ENCODE measurements around the gene ADRA2A. TPM values are rescaled to one million over a fixed set of nuclear protein-coding genes. Genes with fewer than 3 reads are reported as not detected.

ADRA2A gene
- total and polyA plus RNA-seq, 10 of the 15 experiments (the other 5 are each of a cell fraction or from before 2014, with no cell fraction given), result 0.08 TPM; not detected in 9

DNA sequence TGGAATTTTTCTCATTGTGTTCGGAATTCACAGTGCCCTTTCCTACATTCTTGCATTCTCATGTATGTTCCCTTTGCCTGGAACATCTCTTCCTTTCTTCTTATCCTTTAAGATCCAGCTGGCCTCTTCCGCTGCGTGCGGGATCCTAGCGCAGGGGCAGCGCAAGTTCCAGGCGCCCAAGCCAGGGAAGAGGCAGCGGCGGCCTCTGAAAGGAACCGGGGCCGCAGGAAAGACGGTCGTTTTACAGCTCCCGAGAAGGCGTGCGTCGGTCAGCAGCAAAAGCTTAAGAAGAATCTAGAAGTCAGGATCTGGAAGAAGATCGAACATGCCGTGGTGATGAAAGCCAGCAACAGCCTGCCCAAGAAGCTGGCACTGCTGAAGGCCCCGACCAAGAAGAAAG lies 28.0 kb downstream of the ADRA2A start (continued):
- no peak for TF ChIP-seq CHD1 (IDR thresholded peaks at IDR 0.05; ENCODE audit: low read depth, low read length)
- no peak for TF ChIP-seq KLF5 (IDR thresholded peaks at IDR 0.05; ENCODE audit: partially characterized antibody)
- no peak for TF ChIP-seq HDGF (IDR thresholded peaks at IDR 0.05)
- TF ChIP-seq SMAD5 (IDR thresholded peaks at IDR 0.05; ENCODE audit: low read depth), result no peak
- no peak for TF ChIP-seq HDAC6 (IDR thresholded peaks at IDR 0.05; ENCODE audit: unreplicated experiment)

DNA sequence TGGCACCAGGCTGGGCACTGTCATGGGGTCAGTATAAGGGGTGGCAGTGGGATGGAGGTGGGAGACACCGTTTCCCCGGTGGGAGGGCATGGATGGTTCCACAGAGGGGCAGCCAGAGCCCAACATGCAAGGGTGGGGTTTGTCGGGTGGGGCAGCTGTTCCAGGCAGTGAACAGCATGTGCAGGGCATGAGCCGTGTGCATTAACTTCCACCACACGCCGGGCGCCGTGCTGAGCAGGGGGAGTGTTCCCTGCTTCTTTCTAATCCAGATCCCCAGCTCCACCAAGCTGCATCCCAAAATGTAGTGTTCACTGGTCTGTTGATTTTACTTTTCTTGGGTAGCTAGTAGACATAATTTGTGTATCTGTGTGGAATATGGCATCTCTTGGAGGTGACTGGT lies 29.3 kb downstream of the ADRA2A start:
- no peaks in the 10 kb centered on the region for H3K79me2 ChIP-seq (ENCODE audit: control insufficient read depth, insufficient read depth, low read length)
- H3K9me3 ChIP-seq (replicated peaks; ENCODE audit: control insufficient read depth, insufficient read depth, low read length), result no peaks in the 10 kb centered on the region
- no peak overlapping the region for H3K4me3 ChIP-seq
- BruUV-seq (replicated peaks), result no TSS peak
- ChIA-PET POLR2A (no interaction called here), RAD21 (ENCODE audit: unreplicated experiment) (no interaction called here), SMC1A (ENCODE audit: uncharacterized antibody, unreplicated experiment) (no interaction called here), CTCF (no interaction called here)
- no peak for TF ChIP-seq NR2C2 (IDR thresholded peaks at IDR 0.05; ENCODE audit: borderline replicate concordance, control insufficient read depth, insufficient read length, low read depth)
- H4K20me1 ChIP-seq (ENCODE audit: control insufficient read depth, insufficient read depth), result no peaks in the 10 kb centered on the region
- peaks cover 0 to 1% of the 10 kb centered on the region in 2 experiments; a peak in 1 of 4 replicates for H3K27me3 ChIP-seq (replicated peaks in 1 of 2; ENCODE audit: control insufficient read depth in 2 of 2, insufficient read depth in 2 of 2, low read length in 1 of 2)
- in situ Hi-C loops (cut with MboI), result no loop called here
- no peaks in the 10 kb centered on the region for H3K4me1 ChIP-seq (ENCODE audit: control insufficient read depth, insufficient read depth, low read length)
- WGBS (ENCODE audit: insufficient coverage, insufficient replicate concordance, low lambda C conversion rate, missing lambda C conversion rate), result 54% methylated on average over 8 of the region's 8 CpGs
- no peak overlapping the region for H3K27ac ChIP-seq (ENCODE audit: control insufficient read depth, insufficient read depth)
- no peak overlapping the region for H3K4me2 ChIP-seq (ENCODE audit: control insufficient read depth, insufficient read depth)
- no peak for FAIRE-seq
- intact Hi-C loops (cut with micrococcal nuclease; ENCODE audit: unreplicated experiment), result no loop called here
- no peak overlapping the region for H3K9ac ChIP-seq (ENCODE audit: control insufficient read depth, insufficient read depth, low read length)
- ATAC-seq, result no peak
- no peaks in the 10 kb centered on the region for H3K36me3 ChIP-seq (ENCODE audit: control insufficient read depth in 2 of 2, insufficient read depth in 2 of 2, low read length in 1 of 2)
- no peak for DNase-seq (ENCODE audit: low read depth, low spot score)
- H2AFZ ChIP-seq (ENCODE audit: control insufficient read depth, low read depth, low read length), result no peak overlapping the region

DNA sequence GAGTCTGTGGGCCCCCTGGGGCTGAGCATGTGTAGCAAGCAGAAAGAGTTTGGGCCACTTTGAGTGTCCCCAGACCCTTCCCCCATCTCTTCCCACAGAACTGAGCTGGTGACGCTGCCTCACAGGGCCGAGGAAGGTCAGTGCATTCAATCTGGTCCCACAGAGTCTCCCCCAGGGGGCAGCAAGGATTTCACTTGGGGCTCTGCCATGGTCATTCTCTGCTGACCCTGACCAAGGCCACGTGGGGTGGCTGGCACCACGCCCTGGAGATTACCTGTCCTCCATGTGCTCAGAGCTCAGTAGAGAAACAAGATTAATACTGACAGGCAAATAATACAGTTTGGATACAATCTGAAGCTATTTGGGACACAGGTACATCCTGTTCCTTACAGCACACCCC lies 30.2 kb downstream of the ADRA2A start:
- FAIRE-seq, result no peak

More for the DNA sequence above, 30.2 kb downstream of the ADRA2A start:
- 1% methylated on average over 4 of the region's 4 CpGs for WGBS (ENCODE audit: insufficient coverage, insufficient replicate concordance, low lambda C conversion rate, missing lambda C conversion rate)
- SMC1A ChIA-PET (ENCODE audit: uncharacterized antibody, unreplicated experiment), result no interaction called here
- no TSS peak for BruUV-seq (replicated peaks)
- no peak for ATAC-seq
- CTCF ChIA-PET, result no interaction called here
- peaks cover 0 to 1% of the 10 kb centered on the region in 2 experiments; a peak in 1 of 4 replicates for H3K27me3 ChIP-seq (replicated peaks in 1 of 2; ENCODE audit: control insufficient read depth in 2 of 2, insufficient read depth in 2 of 2, low read length in 1 of 2)
- no peak overlapping the region for H3K9ac ChIP-seq (ENCODE audit: control insufficient read depth, insufficient read depth, low read length)
- H3K36me3 ChIP-seq (ENCODE audit: control insufficient read depth in 2 of 2, insufficient read depth in 2 of 2, low read length in 1 of 2), result no peaks in the 10 kb centered on the region
- H3K9me3 ChIP-seq (replicated peaks; ENCODE audit: control insufficient read depth, insufficient read depth, low read length), result no peaks in the 10 kb centered on the region
- no peak overlapping the region for H2AFZ ChIP-seq (ENCODE audit: control insufficient read depth, low read depth, low read length)
- H3K4me1 ChIP-seq (ENCODE audit: control insufficient read depth, insufficient read depth, low read length), result no peaks in the 10 kb centered on the region
- H3K79me2 ChIP-seq (ENCODE audit: control insufficient read depth, insufficient read depth, low read length), result no peaks in the 10 kb centered on the region
- intact Hi-C loops (cut with micrococcal nuclease; ENCODE audit: unreplicated experiment) (no loop called here), in situ Hi-C loops (cut with MboI) (no loop called here)
- no peak overlapping the region for H3K27ac ChIP-seq (ENCODE audit: control insufficient read depth, insufficient read depth)
- no peak overlapping the region for H3K4me2 ChIP-seq (ENCODE audit: control insufficient read depth, insufficient read depth)
- POLR2A ChIA-PET, result no interaction called here
- H4K20me1 ChIP-seq (ENCODE audit: control insufficient read depth, insufficient read depth), result no peaks in the 10 kb centered on the region
- RAD21 ChIA-PET (ENCODE audit: unreplicated experiment), result no interaction called here
- H3K4me3 ChIP-seq, result no peak overlapping the region
- no peak for DNase-seq (ENCODE audit: low read depth, low spot score)
- TF ChIP-seq IKZF1 (conservative IDR thresholded peaks at IDR 0.05) (no peak), TCF12 (IDR thresholded peaks at IDR 0.05; ENCODE audit: low read depth, low read length) (no peak), BCL11A (IDR thresholded peaks at IDR 0.05; ENCODE audit: low read depth, low read length) (no peak), TAF1 (IDR thresholded peaks at IDR 0.05; ENCODE audit: borderline replicate concordance, low read depth, low read length) (no peak), ZBED1 (IDR thresholded peaks at IDR 0.05; ENCODE audit: borderline replicate concordance) (no peak)

Data from GM12878 (cell line).